Colonic mucosa (tissue), 4 donors: Measurements from ENCODE around the gene PIBF1. TPM values are rescaled to one million over a fixed set of nuclear protein-coding genes. Genes with fewer than 3 reads are reported as not detected.

Experiments used
- DNase-seq: peaks from one replicate; pipeline ENCODE4 v3.0.0-alpha.2; 2020
- H3K27ac ChIP-seq: fragments of 200-600 bp; one replicate; pipeline ENCODE4 v1.8.0; 2021
- H3K27me3 ChIP-seq: fragments of 200-600 bp; one replicate; pipeline ENCODE4 v1.8.0; 2021
- H3K36me3 ChIP-seq: fragments of 200-600 bp; one replicate; pipeline ENCODE4 v1.8.0; 2021
- H3K4me1 ChIP-seq: fragments of 200-600 bp; one replicate; pipeline ENCODE4 v1.8.0; 2021; ENCODE audit warnings: mild to moderate bottlenecking
- H3K4me3 ChIP-seq: fragments of 200-600 bp; one replicate; pipeline ENCODE4 v1.8.0; 2021
- H3K9ac ChIP-seq, 2 donors: one replicate each; pipeline ENCODE4 v1.7.0; 2013; ENCODE audit warnings: control low read depth in 2 of 2, low read depth in 2 of 2, low read length in 2 of 2
- H3K9me3 ChIP-seq: fragments of 200-600 bp; one replicate; pipeline ENCODE4 v1.8.0; 2021
- intact Hi-C: fragments of 100-400 bp; cut with DNase I; formaldehyde crosslinking; loops from one replicate; pipeline ENCODE4 v1.14.1; 2022
- total RNA-seq, 2 donors: library from RNA; stranded (reverse); fragmentation: NEBNext Ultra II Directional in 1 of 2; extraction: Animal tissue kit (Norgen Biotek cat#: 25700) in 1 of 2; gene quantifications; one replicate each; pipeline ENCODE4 v1.2.1, GENCODE V29; 2021
- TF ChIP-seq, protein P1 (sequence below): fragments of 200-600 bp; IDR thresholded peaks from one replicate; pipeline ENCODE4 v1.8.0; 2022; ENCODE audit warnings: antibody characterized with exemption, mild to moderate bottlenecking
- donor health status: healthy.
- donor health status: DM: no; HTN: no; CAD: no.
- donor health status: DM: no; HTN: no; CAD: no.

Gene PIBF1
- total RNA-seq, 2 donors from 2014 or later: 12.3 to 17.5 TPM

DNA sequence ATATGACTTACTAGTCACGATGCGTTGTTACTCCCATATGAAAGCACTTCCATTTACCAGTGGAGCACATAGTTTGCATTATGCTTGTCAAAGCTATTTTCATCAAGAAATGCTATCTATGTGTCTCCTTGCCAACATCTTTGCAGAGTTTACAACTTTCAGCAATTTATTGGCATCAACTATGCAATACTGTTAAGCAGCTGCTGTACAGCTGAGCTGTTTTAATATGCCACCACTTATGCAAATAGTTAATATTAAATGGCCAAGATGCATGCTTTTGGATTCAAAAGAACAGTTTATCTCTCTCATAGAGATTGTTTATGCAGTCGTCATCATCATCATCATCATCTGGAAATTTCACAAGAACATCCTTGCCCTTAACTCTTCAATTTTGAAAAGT lies 209.0 kb downstream of the PIBF1 start:
- no peaks in the 10 kb centered on the region for H3K36me3 ChIP-seq
- DNase-seq: no peak
- no peaks in the 10 kb centered on the region for H3K27me3 ChIP-seq
- no peaks in the 10 kb centered on the region for H3K9me3 ChIP-seq
- no peak overlapping the region for H3K4me3 ChIP-seq
- TF ChIP-seq, protein P1, sequence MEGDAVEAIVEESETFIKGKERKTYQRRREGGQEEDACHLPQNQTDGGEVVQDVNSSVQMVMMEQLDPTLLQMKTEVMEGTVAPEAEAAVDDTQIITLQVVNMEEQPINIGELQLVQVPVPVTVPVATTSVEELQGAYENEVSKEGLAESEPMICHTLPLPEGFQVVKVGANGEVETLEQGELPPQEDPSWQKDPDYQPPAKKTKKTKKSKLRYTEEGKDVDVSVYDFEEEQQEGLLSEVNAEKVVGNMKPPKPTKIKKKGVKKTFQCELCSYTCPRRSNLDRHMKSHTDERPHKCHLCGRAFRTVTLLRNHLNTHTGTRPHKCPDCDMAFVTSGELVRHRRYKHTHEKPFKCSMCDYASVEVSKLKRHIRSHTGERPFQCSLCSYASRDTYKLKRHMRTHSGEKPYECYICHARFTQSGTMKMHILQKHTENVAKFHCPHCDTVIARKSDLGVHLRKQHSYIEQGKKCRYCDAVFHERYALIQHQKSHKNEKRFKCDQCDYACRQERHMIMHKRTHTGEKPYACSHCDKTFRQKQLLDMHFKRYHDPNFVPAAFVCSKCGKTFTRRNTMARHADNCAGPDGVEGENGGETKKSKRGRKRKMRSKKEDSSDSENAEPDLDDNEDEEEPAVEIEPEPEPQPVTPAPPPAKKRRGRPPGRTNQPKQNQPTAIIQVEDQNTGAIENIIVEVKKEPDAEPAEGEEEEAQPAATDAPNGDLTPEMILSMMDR: no peak
- no peaks in the 10 kb centered on the region for H3K4me1 ChIP-seq
- no peak overlapping the region for H3K27ac ChIP-seq
- intact Hi-C loops: no loop called here
- no peak overlapping the region for H3K9ac ChIP-seq

DNA sequence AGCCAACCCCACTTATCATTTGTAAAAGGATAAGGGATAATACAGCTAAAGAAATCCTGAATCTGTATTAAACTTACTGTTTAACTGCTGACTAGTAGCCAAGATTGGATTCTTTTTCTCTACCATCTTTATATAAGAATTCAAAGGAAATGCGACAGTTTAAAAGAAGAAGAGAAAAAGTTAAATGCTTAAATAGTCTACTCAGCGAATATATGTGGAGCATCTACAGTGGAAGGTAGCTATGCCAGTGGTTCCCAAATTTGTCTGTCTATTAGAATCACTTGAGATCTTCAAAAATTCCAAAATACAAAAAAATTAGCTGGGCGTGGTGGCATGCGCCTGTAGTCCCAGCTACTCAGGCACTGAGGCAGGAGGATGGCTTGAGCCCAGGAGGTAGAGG lies 216.1 kb downstream of the PIBF1 start:
- Histone ChIP-seq H3K27me3 (no peaks in the 10 kb centered on the region), H3K36me3 (no peaks in the 10 kb centered on the region), H3K9me3 (no peaks in the 10 kb centered on the region), H3K27ac (no peak overlapping the region), H3K4me1 (no peaks in the 10 kb centered on the region), H3K9ac (no peak overlapping the region), H3K4me3 (no peak overlapping the region)
- intact Hi-C loops: no loop called here
- TF ChIP-seq, protein P1: no peak
- DNase-seq: no peak

DNA sequence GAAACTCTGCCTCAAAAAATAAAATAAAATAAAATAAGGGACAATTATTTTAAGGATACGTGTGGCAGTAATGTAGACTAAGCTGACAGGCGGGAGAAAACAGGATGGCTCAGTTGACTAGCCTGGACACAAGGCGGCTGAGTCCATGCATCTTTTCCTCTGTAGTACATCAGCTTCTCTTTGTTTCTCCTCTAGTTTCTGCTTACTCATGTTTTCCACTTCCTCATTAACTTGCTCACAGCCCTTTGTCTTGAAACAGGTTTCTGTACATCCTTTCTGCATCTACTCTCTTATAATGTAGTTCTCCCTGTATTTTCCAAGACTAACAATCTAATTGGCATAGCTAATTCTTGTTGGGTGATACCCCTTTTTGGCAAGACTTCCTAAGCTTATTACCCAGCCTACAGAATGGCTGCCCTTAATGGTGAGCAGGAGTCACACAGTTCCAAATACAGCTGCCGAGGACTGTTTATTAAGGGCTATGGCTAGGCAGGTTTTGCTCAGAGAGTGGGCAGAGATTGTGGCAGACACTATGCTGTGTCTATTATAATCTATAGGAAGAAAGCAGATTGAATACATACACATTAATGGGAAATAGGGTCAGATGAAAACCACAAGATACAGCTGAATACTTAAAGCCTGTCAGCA lies 218.2 kb downstream of the PIBF1 start:
- Histone ChIP-seq H3K36me3 (no peaks in the 10 kb centered on the region), H3K4me1 (no peaks in the 10 kb centered on the region), H3K9me3 (no peaks in the 10 kb centered on the region), H3K9ac (no peak overlapping the region), H3K27me3 (no peaks in the 10 kb centered on the region), H3K27ac (no peak overlapping the region), H3K4me3 (no peak overlapping the region)
- DNase-seq: no peak
- intact Hi-C loops: no loop called here
- TF ChIP-seq, protein P1: no peak

DNA sequence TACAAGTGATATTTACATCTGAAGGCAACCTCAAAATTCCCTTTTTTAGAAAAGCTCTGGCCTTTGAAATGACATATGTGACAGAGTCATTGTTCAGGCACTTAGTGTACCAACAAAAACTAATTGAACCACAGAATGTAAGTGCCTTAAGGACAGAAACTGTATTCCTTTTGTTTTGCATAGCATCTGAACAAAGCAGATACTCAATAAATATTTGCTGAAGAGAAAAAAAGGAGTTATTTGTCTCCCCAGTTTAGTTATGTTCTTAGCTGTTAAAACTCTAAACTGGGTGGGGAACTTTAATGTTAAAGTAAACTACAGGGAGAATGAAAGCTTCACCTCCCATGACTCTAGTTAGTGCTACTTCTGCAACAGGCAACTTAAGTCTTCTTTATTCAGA lies 220.0 kb downstream of the PIBF1 start:
- Histone ChIP-seq H3K9ac (peak overlapping the region in 1 of 2 donors; percentile 34), H3K9me3 (no peaks in the 10 kb centered on the region), H3K36me3 (no peaks in the 10 kb centered on the region), H3K4me3 (no peak overlapping the region), H3K27ac (no peak overlapping the region), H3K27me3 (no peaks in the 10 kb centered on the region), H3K4me1 (no peaks in the 10 kb centered on the region)
- intact Hi-C loops: no loop called here
- DNase-seq: no peak
- TF ChIP-seq, protein P1: no peak

DNA sequence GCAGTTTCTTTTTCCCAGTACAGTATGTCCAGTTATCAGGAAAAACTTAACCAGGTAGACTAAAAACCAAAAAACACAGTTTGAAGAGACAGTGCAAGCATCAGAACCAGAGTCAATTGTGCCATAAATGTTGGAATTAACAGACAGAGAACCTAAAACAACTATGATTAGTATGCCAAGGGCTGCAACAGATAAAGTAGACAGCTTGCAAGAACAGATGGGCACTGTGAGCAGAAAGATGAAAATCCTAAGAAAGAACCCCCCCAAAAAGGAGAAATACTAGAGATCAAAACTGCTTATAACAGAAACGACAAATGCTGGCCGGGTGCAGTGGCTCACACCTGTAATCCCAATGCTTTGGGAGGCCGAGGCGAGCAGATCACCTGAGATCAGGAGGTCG lies 229.8 kb downstream of the PIBF1 start:
- Histone ChIP-seq H3K4me3 (no peak overlapping the region), H3K4me1 (no peaks in the 10 kb centered on the region), H3K36me3 (no peaks in the 10 kb centered on the region), H3K27ac (no peak overlapping the region), H3K9me3 (no peaks in the 10 kb centered on the region), H3K9ac (no peak overlapping the region), H3K27me3 (no peaks in the 10 kb centered on the region)
- TF ChIP-seq, protein P1: no peak
- no peak for DNase-seq
- intact Hi-C loops: no loop called here
